Activated CD4-positive, alpha-beta T cell treated with anti-CD3 and anti-CD28 coated beads for 36 hours (primary cell): ENCODE results near the gene RRAS2. TPM values are rescaled to one million over a fixed set of nuclear protein-coding genes. Genes with fewer than 3 reads are reported as not detected.
A peak's percentile ranks its signal among the peaks of the same experiment; 100 is the strongest.

Source experiments
- ATAC-seq: fragments of 200-7000 bp; cut with Tn5 transposase; one replicate; pipeline ENCODE4 v1.10.0; 2021; ENCODE audit warnings: mild to moderate bottlenecking, moderate library complexity
- CTCF ChIA-PET: fragments of 350-600 bp; sonication (Branson Sonifier 250); formaldehyde crosslinking; loops from one replicate; lab custom pipeline; 2021; ENCODE audit warnings: antibody characterized with exemption; lab: Charles Lee
- POLR2A ChIA-PET: fragments of 350-600 bp; sonication (Branson Sonifier 250); formaldehyde crosslinking; loops from one replicate; lab custom pipeline; 2021; ENCODE audit warnings: antibody characterized with exemption, inconsistent platforms; lab: Charles Lee
- DNase-seq: peaks from one replicate; pipeline ENCODE4 v3.0.0-alpha.2; 2020
- H3K27ac Mint-ChIP-seq: one replicate; pipeline ENCODE4 v1.8.0; 2021; ENCODE audit warnings: mixed read lengths
- H3K27me3 Mint-ChIP-seq: one replicate; pipeline ENCODE4 v1.8.0; 2021; ENCODE audit warnings: mixed read lengths
- H3K36me3 Mint-ChIP-seq: one replicate; pipeline ENCODE4 v1.8.0; 2021; ENCODE audit warnings: low read depth, mixed read lengths
- H3K4me1 Mint-ChIP-seq: one replicate; pipeline ENCODE4 v1.8.0; 2021; ENCODE audit warnings: mixed read lengths
- H3K4me3 Mint-ChIP-seq: one replicate; pipeline ENCODE4 v1.8.0; 2021; ENCODE audit warnings: mild to moderate bottlenecking, moderate library complexity, mixed read lengths
- H3K9me3 Mint-ChIP-seq: one replicate; pipeline ENCODE4 v1.8.0; 2021; ENCODE audit warnings: low read depth, mixed read lengths
- intact Hi-C, 2 experiments: fragments of 100-400 bp; cut with DNase I in 1 of 2; cut with micrococcal nuclease in 1 of 2; formaldehyde crosslinking; loops; one replicate each; pipeline versions ENCODE4 v1.14.2 to v1.15.1; 2022 to 2024; cut with DNase I, micrococcal nuclease
- total RNA-seq, 2 experiments: library from RNA; stranded (reverse); gene quantifications; one replicate each; pipeline ENCODE4 v1.2.3, GENCODE V29; 2021

Gene RRAS2
- total RNA-seq, 2 experiments from 2014 or later = 35.0 to 48.0 TPM

DNA sequence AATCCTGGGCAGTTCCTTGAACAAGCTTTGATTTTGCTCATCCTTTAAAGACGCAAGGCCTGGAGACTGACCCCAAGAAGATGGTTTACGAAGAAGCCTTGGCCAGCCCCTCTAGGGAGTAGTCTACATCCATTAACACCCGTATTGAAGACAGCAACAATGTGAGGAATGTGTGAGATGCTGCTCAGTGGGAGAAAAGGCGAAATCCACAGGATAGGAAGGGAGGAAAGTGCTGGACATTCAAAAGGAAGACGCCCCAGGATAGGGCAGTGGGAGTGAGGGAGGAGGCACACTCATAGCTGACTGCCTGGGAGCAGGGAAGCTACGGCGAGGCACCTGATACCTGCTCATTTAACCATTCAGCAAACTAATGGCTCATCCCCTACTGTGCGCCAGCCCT lies 114.1 kb downstream of the RRAS2 start:
- intact Hi-C loops = no loop called here
- ATAC-seq = no peak
- H3K27me3 Mint-ChIP-seq = no peaks in the 10 kb centered on the region
- no peak for DNase-seq
- ChIA-PET CTCF (interaction anchor here (0.7 to 1.3 kb wide), 3 partner anchors 288 to 472 kb away, joined by 3 to 5 read pairs (median 3); no protein-coding TSS in a partner anchor), POLR2A (no interaction called here)
- H3K36me3 Mint-ChIP-seq = no peaks in the 10 kb centered on the region
- H3K4me1 Mint-ChIP-seq = peaks cover 18% of the 10 kb centered on the region
- H3K9me3 Mint-ChIP-seq = no peaks in the 10 kb centered on the region
- H3K4me3 Mint-ChIP-seq = no peak overlapping the region
- H3K27ac Mint-ChIP-seq = no peak overlapping the region

DNA sequence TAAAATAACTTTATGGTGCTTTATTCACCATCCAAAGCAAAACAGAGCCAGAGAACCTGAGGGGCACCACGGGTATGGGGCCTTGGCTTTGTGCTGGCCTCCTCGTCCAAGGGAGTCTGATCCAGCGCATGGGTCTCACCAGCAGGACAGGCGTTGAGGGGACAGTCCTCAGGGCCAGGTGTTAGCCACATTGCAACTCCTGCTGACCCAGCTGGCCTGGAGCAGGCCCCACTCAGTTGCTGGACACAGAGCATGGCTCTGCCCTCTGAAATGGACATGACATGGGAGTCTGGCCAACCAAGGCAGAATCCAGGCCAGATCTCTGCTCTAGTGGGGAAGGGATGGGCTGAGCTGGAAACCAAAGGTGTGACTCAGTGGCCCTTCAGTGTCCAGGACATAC lies 116.2 kb downstream of the RRAS2 start:
- no peak for ATAC-seq
- intact Hi-C loops = loop anchor here in 1 of 2 experiments (1.0 kb wide), 1 partner anchor 15 kb away; no protein-coding TSS in a partner anchor
- ChIA-PET POLR2A (no interaction called here), CTCF (no interaction called here)
- no peaks in the 10 kb centered on the region for H3K27me3 Mint-ChIP-seq
- H3K27ac Mint-ChIP-seq = no peak overlapping the region
- H3K4me3 Mint-ChIP-seq = no peak overlapping the region
- DNase-seq = no peak
- H3K36me3 Mint-ChIP-seq = no peaks in the 10 kb centered on the region
- peaks cover 2% of the 10 kb centered on the region for H3K4me1 Mint-ChIP-seq
- H3K9me3 Mint-ChIP-seq = no peaks in the 10 kb centered on the region

DNA sequence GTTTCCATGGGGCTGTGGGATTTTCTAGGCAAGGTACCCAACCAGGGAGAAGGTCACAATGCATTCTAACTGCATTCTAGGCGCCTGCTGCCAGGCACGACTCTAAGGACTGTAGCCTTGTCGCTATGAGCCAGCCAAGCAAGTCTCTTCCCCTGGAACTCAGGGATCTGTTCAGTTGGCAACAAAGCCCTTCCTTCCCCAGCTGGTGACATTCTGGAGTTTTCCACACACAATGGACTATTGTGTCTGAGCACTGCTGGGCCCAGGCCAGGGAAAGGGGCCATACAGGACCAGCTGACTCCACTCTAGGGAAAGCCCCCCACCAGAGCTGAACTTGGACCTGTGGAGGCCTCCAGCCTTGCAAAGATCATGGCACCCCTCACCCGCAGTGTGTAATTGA lies 116.8 kb downstream of the RRAS2 start:
- Mint-ChIP-seq H3K4me3 (no peak overlapping the region), H3K9me3 (no peaks in the 10 kb centered on the region), H3K4me1 (peaks cover 1% of the 10 kb centered on the region), H3K27ac (no peak overlapping the region), H3K27me3 (no peaks in the 10 kb centered on the region), H3K36me3 (no peaks in the 10 kb centered on the region)
- intact Hi-C loops = no loop called here
- ChIA-PET CTCF (no interaction called here), POLR2A (no interaction called here)
- ATAC-seq = no peak
- DNase-seq = no peak

DNA sequence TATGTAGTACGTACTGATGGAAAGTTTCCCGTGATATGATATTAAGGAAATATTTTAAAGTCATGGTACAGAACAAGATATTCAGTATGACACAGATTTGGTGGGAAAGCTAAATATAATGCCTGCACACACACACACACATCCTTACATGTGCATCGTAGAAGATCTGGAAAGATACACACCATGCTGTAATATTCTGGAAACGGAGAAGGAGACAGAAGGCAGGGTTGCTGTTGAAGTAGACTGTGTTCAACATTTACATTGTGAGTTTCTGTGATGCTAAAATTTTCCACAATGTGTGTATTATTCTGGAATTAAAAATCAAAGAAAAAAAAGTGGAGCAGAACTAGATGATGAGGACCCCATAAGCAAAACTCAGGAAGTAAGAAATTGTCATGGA lies 118.0 kb downstream of the RRAS2 start:
- ChIA-PET POLR2A (no interaction called here), CTCF (interaction anchor here (0.8 to 1.9 kb wide), 3 partner anchors 10 to 284 kb away, joined by 3 to 9 read pairs (median 4); no protein-coding TSS in a partner anchor)
- H3K4me3 Mint-ChIP-seq = no peak overlapping the region
- DNase-seq (no peak), ATAC-seq (no peak)
- H3K27me3 Mint-ChIP-seq = no peaks in the 10 kb centered on the region
- H3K27ac Mint-ChIP-seq = no peak overlapping the region
- intact Hi-C loops = no loop called here
- no peaks in the 10 kb centered on the region for H3K36me3 Mint-ChIP-seq
- peaks cover 3% of the 10 kb centered on the region for H3K4me1 Mint-ChIP-seq
- H3K9me3 Mint-ChIP-seq = no peaks in the 10 kb centered on the region

DNA sequence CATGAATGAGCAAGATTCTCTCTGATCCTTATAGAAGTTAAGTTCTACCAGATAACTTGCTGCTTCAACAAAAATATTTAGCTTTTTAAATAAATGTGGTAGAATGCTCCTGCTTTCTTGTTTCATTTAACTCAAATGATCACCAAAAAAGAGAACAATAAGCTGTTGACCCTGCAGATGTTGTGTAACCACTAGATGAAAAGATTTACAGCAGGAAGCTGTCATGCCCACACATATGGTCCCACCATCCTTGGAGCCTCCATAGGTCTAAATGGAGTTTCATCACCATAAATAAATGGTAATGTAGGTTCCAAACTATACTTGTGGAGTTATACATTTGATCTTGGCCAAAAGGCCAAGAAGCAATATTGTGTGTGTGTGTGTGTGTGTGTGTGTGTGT lies 118.8 kb downstream of the RRAS2 start:
- POLR2A ChIA-PET = no interaction called here
- intact Hi-C loops = no loop called here
- ATAC-seq (no peak), DNase-seq (no peak)
- Mint-ChIP-seq H3K27me3 (no peaks in the 10 kb centered on the region), H3K36me3 (no peaks in the 10 kb centered on the region), H3K27ac (no peak overlapping the region), H3K4me1 (peaks cover 3% of the 10 kb centered on the region), H3K9me3 (no peaks in the 10 kb centered on the region), H3K4me3 (no peak overlapping the region)
- CTCF ChIA-PET = interaction anchor here (0.8 to 1.9 kb wide), 5 partner anchors 10 to 653 kb away, joined by 3 to 9 read pairs (median 4); no protein-coding TSS in a partner anchor

DNA sequence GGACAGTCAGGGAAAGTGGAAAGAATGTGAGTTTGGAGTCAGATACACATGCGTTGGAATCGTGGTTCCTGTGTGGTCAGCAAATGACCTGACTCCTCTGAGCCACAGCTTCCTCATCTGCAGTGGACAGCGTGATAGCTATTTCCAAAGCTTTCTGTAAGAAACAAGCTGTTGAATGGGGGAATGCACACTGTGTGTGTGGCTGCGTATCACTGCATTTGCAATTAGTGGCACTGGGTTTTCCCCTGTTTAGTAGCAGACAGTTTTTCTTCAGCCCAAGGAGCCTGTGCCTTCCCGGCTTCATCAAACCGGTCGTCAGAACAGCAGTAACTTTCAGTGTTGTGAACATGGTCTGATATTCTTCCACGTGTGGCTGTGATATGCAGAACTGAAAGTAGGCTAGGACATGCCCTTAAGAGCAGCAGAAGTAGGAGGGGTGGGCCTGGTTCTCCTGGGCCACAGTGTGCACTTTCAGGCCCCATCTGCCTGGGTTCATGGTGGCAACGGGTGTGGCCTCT lies 121.5 kb downstream of the RRAS2 start:
- Mint-ChIP-seq H3K4me1 (peaks cover 3% of the 10 kb centered on the region), H3K27me3 (no peaks in the 10 kb centered on the region), H3K36me3 (no peaks in the 10 kb centered on the region), H3K4me3 (no peak overlapping the region), H3K27ac (no peak overlapping the region), H3K9me3 (no peaks in the 10 kb centered on the region)
- ChIA-PET CTCF (interaction anchor here (1.0 to 2.1 kb wide), 2 partner anchors 13 to 281 kb away, joined by 6 to 7 read pairs; no protein-coding TSS in a partner anchor), POLR2A (no interaction called here)
- ATAC-seq = peak; percentile 44
- intact Hi-C loops = no loop called here
- DNase-seq = no peak

DNA sequence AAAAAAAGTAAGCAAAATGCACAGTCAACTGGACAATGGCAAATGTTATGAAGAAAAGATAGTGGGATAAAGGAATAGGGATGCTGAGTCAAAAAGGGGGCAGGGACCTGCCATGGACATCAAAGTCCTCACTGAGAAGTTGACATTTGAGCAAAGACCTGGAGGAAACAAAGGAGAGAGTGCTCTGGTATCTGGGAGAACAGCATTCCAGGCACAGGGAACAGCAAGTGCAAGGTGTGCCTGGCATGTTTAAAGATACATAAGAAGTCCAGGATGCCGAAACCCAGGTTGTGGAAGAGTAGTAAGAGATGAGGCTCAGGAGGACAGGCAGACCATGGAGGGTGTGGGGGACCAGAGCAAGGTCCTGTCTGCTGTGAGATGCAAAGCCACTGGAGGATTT lies 123.3 kb downstream of the RRAS2 start:
- CTCF ChIA-PET = interaction anchor here (2.1 kb wide), 1 partner anchor 279 kb away, joined by 6 read pairs; no protein-coding TSS in a partner anchor
- no peaks in the 10 kb centered on the region for H3K9me3 Mint-ChIP-seq
- no peaks in the 10 kb centered on the region for H3K36me3 Mint-ChIP-seq
- intact Hi-C loops = no loop called here
- H3K27ac Mint-ChIP-seq = no peak overlapping the region
- ATAC-seq = no peak
- H3K4me3 Mint-ChIP-seq = no peak overlapping the region
- no peaks in the 10 kb centered on the region for H3K27me3 Mint-ChIP-seq
- peaks cover 3% of the 10 kb centered on the region for H3K4me1 Mint-ChIP-seq
- POLR2A ChIA-PET = no interaction called here
- no peak for DNase-seq

DNA sequence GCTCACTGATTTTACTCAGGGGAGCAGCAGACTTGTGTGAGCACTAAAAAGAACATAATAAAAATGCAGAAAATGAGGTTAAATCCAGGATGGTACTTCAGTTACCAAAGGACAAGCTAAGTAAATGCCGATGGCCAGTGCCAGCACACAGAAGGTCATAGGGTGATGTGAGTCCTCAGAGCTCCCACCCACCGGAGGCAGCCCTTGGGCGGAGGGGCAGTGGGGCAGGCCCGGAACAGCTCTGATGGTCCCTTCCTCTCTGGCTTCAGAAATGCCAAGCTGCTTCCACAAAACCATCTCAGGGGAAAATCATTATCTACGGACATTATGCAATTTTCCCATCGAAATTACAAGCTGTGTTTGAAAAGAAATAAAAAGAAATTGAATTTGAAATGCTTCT lies 124.5 kb downstream of the RRAS2 start:
- Mint-ChIP-seq H3K9me3 (no peaks in the 10 kb centered on the region), H3K27ac (no peak overlapping the region), H3K36me3 (no peaks in the 10 kb centered on the region), H3K4me3 (no peak overlapping the region), H3K4me1 (peaks cover 3% of the 10 kb centered on the region), H3K27me3 (no peaks in the 10 kb centered on the region)
- DNase-seq = no peak
- CTCF ChIA-PET = interaction anchor here (1.0 kb wide), 1 partner anchor 16 kb away, joined by 5 read pairs; no protein-coding TSS in a partner anchor
- POLR2A ChIA-PET = no interaction called here
- intact Hi-C loops = no loop called here
- no peak for ATAC-seq

DNA sequence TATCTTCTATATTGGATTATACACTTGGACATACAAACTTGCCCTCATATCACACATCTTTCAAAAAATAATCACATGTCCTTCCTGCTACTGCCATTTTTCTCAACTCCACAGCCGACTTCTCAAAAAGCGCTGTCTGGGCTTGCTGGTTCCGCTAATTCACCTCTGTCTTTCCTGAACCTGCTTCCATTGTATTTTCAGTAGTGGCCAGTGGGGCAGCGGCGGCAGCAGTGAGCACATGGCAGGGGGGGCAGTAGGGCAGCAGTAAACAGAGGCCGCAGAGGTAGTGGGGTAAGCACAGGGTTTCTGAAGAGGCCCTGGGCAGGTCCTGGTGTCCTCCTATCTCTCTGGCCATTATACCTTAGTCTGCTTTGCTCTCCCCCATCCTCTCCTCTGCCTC lies 126.3 kb downstream of the RRAS2 start:
- ATAC-seq (no peak), DNase-seq (no peak)
- Mint-ChIP-seq H3K36me3 (no peaks in the 10 kb centered on the region), H3K4me1 (peaks cover 3% of the 10 kb centered on the region), H3K27ac (no peak overlapping the region), H3K4me3 (no peak overlapping the region), H3K9me3 (no peaks in the 10 kb centered on the region), H3K27me3 (no peaks in the 10 kb centered on the region)
- intact Hi-C loops = no loop called here
- CTCF ChIA-PET = interaction anchor here (0.6 kb wide), 2 partner anchors 36 to 525 kb away, joined by 3 to 4 read pairs; no protein-coding TSS in a partner anchor
- POLR2A ChIA-PET = no interaction called here

DNA sequence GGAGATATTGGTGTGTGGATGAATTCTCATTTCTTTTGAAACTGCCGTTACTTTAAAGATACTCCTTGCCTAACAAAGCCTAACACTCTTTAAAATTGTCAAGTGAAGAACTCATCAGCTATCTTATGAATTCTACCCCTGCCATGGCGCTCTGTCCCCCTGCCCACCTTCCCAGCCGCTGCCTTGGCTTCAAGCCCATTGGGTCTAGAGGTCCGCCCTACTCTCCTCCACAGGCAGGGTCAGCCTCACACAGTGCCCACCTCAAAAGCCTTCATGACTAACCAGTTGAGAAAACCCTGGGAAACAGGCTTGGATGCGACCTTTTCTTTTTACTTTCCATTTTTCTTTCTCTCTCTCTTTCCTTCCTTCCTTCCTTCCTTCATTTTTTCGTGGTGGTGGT lies 128.6 kb downstream of the RRAS2 start:
- ChIA-PET CTCF (interaction anchor here (1.0 kb wide), 1 partner anchor 9 kb away, joined by 3 read pairs; no protein-coding TSS in a partner anchor), POLR2A (no interaction called here)
- DNase-seq (no peak), ATAC-seq (no peak)
- Mint-ChIP-seq H3K27ac (no peak overlapping the region), H3K9me3 (no peaks in the 10 kb centered on the region), H3K4me3 (no peak overlapping the region), H3K36me3 (no peaks in the 10 kb centered on the region), H3K4me1 (no peaks in the 10 kb centered on the region), H3K27me3 (no peaks in the 10 kb centered on the region)
- intact Hi-C loops = no loop called here

DNA sequence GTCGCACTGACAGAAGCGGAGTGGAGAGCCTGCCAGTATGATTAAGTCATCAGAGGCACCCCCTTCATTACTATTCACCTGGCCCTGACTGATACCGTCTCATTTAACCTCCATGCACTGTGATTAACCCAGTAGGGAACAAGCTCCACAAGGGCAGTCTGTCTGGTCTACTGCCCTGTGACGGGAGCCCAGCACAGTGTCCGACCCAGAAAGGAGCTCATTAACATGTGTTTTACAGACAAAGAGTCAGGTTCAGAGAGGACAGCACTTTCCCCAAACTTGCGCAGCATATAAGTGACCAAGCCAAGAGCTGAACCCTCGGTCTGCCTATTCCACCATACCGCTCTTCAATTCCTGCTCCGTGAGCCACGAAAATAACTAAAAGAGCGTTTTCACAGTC lies 129.5 kb downstream of the RRAS2 start:
- Mint-ChIP-seq H3K9me3 (no peaks in the 10 kb centered on the region), H3K36me3 (no peaks in the 10 kb centered on the region), H3K27ac (no peak overlapping the region), H3K4me1 (no peaks in the 10 kb centered on the region), H3K4me3 (no peak overlapping the region), H3K27me3 (no peaks in the 10 kb centered on the region)
- no peak for DNase-seq
- ATAC-seq = no peak
- CTCF ChIA-PET = interaction anchor here (1.0 kb wide), 1 partner anchor 9 kb away, joined by 3 read pairs; no protein-coding TSS in a partner anchor
- intact Hi-C loops = no loop called here
- POLR2A ChIA-PET = no interaction called here

DNA sequence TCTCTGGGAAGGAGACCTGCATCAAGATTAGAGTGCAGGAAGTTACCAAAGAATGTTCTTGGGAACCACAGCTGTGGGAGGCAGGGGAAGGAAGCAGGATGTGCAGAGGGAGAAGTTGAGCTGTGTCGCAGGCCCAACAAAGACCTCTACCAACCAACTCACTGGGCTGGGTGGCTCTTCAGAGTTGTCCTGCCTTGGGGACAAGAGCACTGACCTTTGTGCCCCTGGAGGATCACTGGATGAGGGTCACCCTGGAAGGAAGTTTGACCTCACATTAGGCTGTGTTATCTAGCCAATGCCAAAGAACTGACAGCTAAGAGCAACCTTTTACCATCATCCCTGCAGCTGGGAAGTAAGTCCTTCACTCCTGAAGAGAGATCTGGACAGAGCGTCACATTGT lies 130.6 kb downstream of the RRAS2 start:
- Mint-ChIP-seq H3K27ac (no peak overlapping the region), H3K9me3 (no peaks in the 10 kb centered on the region), H3K4me3 (no peak overlapping the region), H3K4me1 (no peaks in the 10 kb centered on the region), H3K27me3 (no peaks in the 10 kb centered on the region), H3K36me3 (no peaks in the 10 kb centered on the region)
- DNase-seq (no peak), ATAC-seq (no peak)
- ChIA-PET CTCF (no interaction called here), POLR2A (no interaction called here)
- intact Hi-C loops = no loop called here
